GM18505 (cell line): Measurements from ENCODE around the gene PKDREJ.
"Not testable (repeated sequence)": the region's sequence is repeated elsewhere in the genome, so short reads cannot be mapped to it uniquely, and the experiment has no call there.

Experiments
- ATAC-seq: cut with Tn5 transposase; IDR thresholded peaks from one replicate; pipeline ENCODE4 v1.9.1; 2021; ENCODE audit not compliant: unreplicated experiment
- POLR2A ChIP-seq: IDR thresholded peaks from 4 replicates; pipeline ENCODE4 v1.6.1; 2011; ENCODE audit warnings: borderline replicate concordance; ENCODE audit not compliant: insufficient read depth, insufficient read length; ENCODE audit errors: extremely low read depth

The PKDREJ gene

DNA sequence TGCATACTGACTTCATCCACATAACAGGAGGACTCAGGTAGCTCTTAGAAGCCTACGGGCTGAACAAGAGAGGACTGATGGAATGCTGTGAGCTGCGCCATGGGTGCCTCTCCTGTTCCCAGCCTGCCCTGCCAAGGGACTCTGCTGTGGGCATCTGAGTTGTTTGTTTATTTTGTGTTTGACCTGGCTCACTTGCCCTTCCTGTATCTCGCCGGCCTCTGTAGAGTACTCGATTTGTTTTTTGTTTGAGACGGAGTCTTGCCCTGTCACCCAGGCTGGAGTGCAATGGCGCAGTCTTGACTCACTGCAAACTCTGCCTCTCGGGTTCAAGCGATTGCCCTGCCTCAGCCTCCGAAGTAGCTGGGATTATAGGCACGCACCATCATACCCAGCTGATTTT lies 6.4 kb upstream of the PKDREJ start:
- ATAC-seq = no peak
- no peak for TF ChIP-seq POLR2A

DNA sequence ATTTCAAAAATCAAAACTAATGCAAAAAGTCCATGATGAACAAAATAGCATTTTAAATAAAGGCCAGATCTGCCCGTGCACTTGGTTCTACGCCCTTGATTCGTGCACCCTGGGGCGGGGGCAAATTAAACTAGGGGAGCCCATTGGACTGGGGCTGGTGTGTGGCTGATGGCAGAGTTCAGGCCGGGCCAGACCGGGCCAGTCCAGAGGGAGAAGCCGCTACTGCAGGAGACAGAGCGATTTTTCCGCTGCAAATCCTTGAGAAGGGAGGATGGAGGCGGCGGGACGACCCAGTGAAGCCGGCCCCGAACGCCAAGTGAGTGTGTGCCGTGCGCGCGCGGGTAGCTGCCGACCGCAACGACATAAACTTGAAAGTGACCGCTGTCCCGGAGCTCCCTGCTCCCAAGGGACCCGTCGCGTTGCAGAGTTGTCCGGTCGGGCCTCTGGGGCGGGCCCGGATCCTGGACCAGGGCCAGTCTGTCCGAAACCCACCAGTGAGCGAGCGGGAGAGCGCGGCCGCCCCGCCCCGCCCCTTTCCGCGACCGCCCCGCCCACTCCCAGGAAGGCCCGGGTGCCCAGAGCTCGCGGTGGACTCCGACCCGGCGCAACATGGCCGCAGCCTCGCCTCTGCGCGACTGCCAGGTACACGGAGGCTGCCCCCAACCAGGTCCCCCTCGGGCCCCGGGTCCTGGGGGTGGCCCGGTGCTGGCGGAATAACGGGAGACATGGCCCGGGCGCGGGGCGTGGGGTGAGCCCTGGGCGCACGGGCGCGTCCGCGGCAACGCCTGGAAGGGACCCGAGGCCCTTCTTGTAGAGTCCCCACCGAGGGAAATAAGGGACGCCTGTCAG lies 4.5 kb upstream of the PKDREJ start, which contains the start of gene TTC38:
TSS of gene TTC38 (plus strand) at position 578 of the 849 bp plus-strand sequence. CDS start at position 610, 32 bp downstream.
- TF ChIP-seq POLR2A = peak; percentile 69
- no peak for ATAC-seq

DNA sequence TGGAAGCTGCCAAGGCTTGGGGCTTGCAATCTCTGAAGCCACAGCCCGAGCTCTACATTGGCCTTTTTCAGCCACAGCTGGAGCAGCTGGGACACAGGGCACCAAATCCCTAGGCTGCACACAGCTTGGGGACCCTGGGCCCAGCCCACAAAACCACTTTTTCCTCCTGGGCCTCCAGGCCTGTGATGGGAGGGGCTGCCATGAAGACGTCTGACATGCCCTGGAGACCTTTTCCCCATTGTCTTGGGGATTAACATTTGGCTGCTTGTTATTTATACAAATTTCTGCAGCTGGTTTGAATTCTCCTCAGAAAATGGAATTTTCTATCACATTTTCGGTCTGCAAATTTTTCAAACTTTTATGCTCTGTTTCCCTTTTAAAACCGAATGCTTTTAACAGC lies 2.5 kb upstream of the PKDREJ start:
- not testable (repeated sequence) for ATAC-seq

GRCh38 chr22:46264520-46264919 lies 1.4 kb upstream of the PKDREJ start:
- not testable (repeated sequence) for ATAC-seq

DNA sequence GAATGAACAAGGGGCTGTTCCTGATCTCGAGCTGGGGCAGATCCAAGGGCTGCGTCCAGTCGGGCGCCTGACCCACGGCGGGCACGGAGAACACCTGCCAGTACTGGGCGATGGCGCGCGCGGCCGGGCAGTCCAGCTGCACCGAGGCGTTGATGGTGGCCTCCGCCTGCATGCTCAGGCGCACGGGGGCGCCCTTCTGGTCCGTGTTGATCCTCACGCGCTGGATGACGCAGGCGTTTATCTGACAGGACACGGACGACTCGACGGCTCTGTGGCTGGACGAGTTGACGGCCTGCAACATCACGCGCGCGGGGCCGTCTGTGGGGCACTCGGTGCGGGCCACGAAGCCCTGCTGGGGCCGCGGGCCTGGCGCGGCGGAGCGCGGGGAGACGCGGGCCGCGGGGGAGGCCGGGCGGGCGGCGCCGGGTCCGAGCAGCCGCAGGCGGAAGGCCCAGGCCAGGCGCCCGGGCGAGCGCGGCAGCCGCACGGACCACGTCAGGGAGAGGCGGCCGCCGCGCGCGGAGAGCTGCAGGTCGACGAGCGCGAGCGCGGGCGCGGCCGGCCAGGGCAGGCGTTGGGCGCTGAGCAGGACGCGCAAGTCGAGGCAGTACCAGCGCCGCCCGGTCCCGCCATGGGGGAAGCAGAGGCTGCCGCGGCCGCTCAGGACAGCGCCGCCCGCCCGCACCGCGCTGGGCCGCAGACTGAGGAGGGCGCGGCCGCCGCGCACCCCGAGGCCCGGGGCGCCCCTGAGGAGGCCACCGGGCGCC lies 511 bp downstream of the PKDREJ start:
- ATAC-seq = no peak
- no peak for TF ChIP-seq POLR2A

GRCh38 chr22:46260038-46260437 lies 3.1 kb downstream of the PKDREJ start:
- ATAC-seq = no peak

GRCh38 chr22:46259374-46259773 lies 3.8 kb downstream of the PKDREJ start:
- TF ChIP-seq POLR2A = no peak
- no peak for ATAC-seq

More at GRCh38 chr22:46260038-46260437, 3.1 kb downstream of the PKDREJ start:
- TF ChIP-seq POLR2A = no peak

- ATAC-seq = no peak
Measured at GRCh38 chr22:46256358-46256958, 6.7 kb downstream of the PKDREJ start.

GRCh38 chr22:46251816-46252380 lies 11.2 kb downstream of the PKDREJ start:
- no peak for ATAC-seq
- no peak for TF ChIP-seq POLR2A

More at GRCh38 chr22:46256358-46256958, 6.7 kb downstream of the PKDREJ start:
- no peak for TF ChIP-seq POLR2A

GRCh38 chr22:46251266-46251665 lies 11.9 kb downstream of the PKDREJ start:
- TF ChIP-seq POLR2A = no peak
- no peak for ATAC-seq

DNA sequence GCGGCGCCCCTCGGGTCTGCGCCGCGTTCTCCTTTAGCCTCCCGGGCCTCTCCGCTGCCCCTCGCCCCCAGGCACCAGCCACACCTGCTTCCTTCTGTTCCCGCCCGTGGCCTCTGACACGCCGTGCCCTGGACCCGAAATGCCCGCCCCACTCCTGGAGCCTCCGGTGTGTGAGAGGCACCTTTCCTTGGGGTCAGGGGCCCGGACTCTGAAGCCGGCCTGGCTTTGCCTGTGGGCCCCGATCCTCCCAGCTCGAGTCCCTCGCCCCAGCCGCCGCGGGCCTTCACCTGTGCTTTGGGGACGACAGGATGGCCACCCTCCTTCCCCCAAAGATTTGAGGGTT lies 12.4 kb downstream of the PKDREJ start:
- peak; percentile 25 for ATAC-seq
- TF ChIP-seq POLR2A = no peak

DNA sequence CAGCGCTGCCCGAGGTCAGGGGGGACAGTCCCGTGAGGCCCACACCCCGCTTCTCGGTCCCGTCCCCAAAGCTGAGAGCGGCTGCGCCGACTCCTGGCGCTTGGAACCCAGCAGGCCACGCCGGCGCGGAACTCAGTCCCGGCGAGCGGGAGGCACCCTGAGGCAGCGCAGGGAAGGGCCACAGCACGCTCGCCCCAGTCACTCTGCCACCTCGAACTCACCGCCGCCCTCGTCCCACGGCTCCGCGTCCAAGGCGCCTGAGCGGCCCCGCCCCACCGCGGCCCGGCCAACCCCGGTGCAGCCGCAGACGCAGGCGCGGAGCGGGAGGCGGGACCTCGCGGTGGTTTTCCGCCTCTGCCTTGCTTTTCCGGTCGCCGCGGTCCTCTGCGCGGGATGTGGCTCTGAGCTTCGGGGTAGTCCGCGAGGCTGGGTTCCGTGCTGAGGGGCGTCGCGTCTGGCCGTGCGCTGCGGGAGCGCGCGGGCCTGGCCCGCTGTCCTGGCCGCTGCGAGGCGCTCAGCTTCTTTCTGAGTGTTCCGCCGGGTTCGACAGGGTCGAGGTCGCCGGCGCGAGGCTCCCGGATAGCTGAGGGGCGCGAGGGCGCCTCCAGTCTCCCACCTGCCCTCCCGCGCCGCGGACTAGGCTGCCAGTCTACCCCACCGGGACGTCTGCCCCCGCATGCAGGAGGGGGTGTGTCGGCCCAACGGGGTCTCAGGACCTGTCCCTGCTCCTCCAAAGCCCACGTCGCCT lies 12.9 kb downstream of the PKDREJ start, which contains the start of gene CDPF1:
TSS of gene CDPF1 (minus strand) at position 259 of the 748 bp plus-strand sequence. CDS start 2,009 bp downstream, outside the sequence.
- peak; percentile 77 for ATAC-seq
- peak; percentile 95 for TF ChIP-seq POLR2A

- no peak for ATAC-seq
Measured at GRCh38 chr22:46247443-46247975, 15.6 kb downstream of the PKDREJ start.

DNA sequence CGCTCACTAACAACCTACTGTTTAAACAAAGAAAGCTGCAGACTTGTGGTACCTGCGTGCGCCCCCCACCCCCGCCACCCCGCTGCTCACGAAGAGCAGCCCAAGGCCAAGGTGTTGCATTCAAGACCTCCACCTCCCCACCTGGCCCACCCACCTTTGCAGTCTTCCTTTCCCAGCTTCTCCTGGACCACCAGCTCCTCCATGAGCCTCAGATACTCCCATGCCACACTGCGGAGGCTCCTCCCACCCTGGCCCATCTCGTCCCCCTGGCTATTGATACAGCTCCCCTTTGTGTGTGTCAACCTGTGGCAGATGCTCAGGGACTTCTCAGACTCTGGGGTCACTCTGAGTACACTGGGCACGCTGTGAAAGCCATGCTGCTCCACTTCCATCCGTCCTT lies 17.0 kb downstream of the PKDREJ start:
- TF ChIP-seq POLR2A = no peak
- ATAC-seq = no peak

More at GRCh38 chr22:46247443-46247975, 15.6 kb downstream of the PKDREJ start:
- TF ChIP-seq POLR2A = no peak
